Type B pancreatic cell (in vitro differentiated cells): ENCODE data around the gene HMCN1. TPM values are rescaled to one million over a fixed set of nuclear protein-coding genes. Genes with fewer than 3 reads are reported as not detected.

ENCODE experiments used
- DNase-seq: peaks from one replicate; pipeline ENCODE4 v3.0.0; 2021; ENCODE audit warnings: mixed read lengths; ENCODE audit not compliant: unreplicated experiment; ENCODE audit errors: extremely low spot score
- H3K27ac Mint-ChIP-seq: 2 replicates; pipeline ENCODE4 v1.8.0; 2021; ENCODE audit warnings: mild to moderate bottlenecking, mixed read lengths
- H3K27me3 Mint-ChIP-seq: 2 replicates; pipeline ENCODE4 v1.8.0; 2021; ENCODE audit warnings: mixed read lengths
- H3K36me3 Mint-ChIP-seq: 2 replicates; pipeline ENCODE4 v1.8.0; 2021; ENCODE audit warnings: mixed read lengths
- H3K4me1 Mint-ChIP-seq: one replicate; pipeline ENCODE4 v1.8.0; 2021; ENCODE audit warnings: mixed read lengths; ENCODE audit not compliant: unreplicated experiment
- H3K4me3 Mint-ChIP-seq: 2 replicates; pipeline ENCODE4 v1.8.0; 2021; ENCODE audit warnings: mild to moderate bottlenecking, mixed read lengths
- H3K9me3 Mint-ChIP-seq: 2 replicates; pipeline ENCODE4 v1.8.0; 2021; ENCODE audit warnings: mixed read lengths
- CTCF ChIP-seq: fragments of 200-600 bp; sonication (generic); conservative IDR thresholded peaks from 2 replicates; pipeline ENCODE4 v1.5.0; 2021; ENCODE audit warnings: antibody characterized with exemption, mild to moderate bottlenecking
- total RNA-seq: library from RNA; stranded (reverse); gene quantifications from 2 replicates; pipeline ENCODE4 v1.2.1, GENCODE V29; 2021; ENCODE audit warnings: low replicate concordance

The HMCN1 gene
- total RNA-seq, 1 donor from 2014 or later = 13.2 TPM

- Mint-ChIP-seq H3K27ac (no peak overlapping the region), H3K4me1 (no peaks in the 10 kb centered on the region), H3K36me3 (no peaks in the 10 kb centered on the region), H3K27me3 (no peaks in the 10 kb centered on the region), H3K4me3 (no peak overlapping the region), H3K9me3 (no peaks in the 10 kb centered on the region)
- no peak for TF ChIP-seq CTCF
- DNase-seq = no peak
Observed at GRCh38 chr1:186125511-186125910, 391.3 kb downstream of the HMCN1 start.

- no peak overlapping the region for H3K27ac Mint-ChIP-seq
- no peaks in the 10 kb centered on the region for H3K27me3 Mint-ChIP-seq
- no peaks in the 10 kb centered on the region for H3K36me3 Mint-ChIP-seq
- DNase-seq = no peak
- no peak for TF ChIP-seq CTCF
- H3K4me3 Mint-ChIP-seq = no peak overlapping the region
- no peaks in the 10 kb centered on the region for H3K9me3 Mint-ChIP-seq
- H3K4me1 Mint-ChIP-seq = no peaks in the 10 kb centered on the region
Observed at GRCh38 chr1:186129758-186130157, 395.6 kb downstream of the HMCN1 start.

GRCh38 chr1:186139115-186139514 is 404.9 kb downstream of the HMCN1 start:
- H3K4me1 Mint-ChIP-seq = no peaks in the 10 kb centered on the region
- H3K27me3 Mint-ChIP-seq = no peaks in the 10 kb centered on the region
- no peak overlapping the region for H3K4me3 Mint-ChIP-seq
- H3K36me3 Mint-ChIP-seq = no peaks in the 10 kb centered on the region
- no peaks in the 10 kb centered on the region for H3K9me3 Mint-ChIP-seq
- no peak for DNase-seq
- TF ChIP-seq CTCF = no peak
- no peak overlapping the region for H3K27ac Mint-ChIP-seq

- no peaks in the 10 kb centered on the region for H3K27me3 Mint-ChIP-seq
- H3K36me3 Mint-ChIP-seq = no peaks in the 10 kb centered on the region
- no peaks in the 10 kb centered on the region for H3K4me1 Mint-ChIP-seq
- no peak for DNase-seq
- H3K9me3 Mint-ChIP-seq = no peaks in the 10 kb centered on the region
- H3K27ac Mint-ChIP-seq = no peak overlapping the region
- H3K4me3 Mint-ChIP-seq = no peak overlapping the region
- TF ChIP-seq CTCF = no peak
Observed at GRCh38 chr1:186139701-186140100, 405.5 kb downstream of the HMCN1 start.

- Mint-ChIP-seq H3K4me3 (no peak overlapping the region), H3K27ac (no peak overlapping the region), H3K27me3 (no peaks in the 10 kb centered on the region), H3K9me3 (no peaks in the 10 kb centered on the region), H3K4me1 (no peaks in the 10 kb centered on the region), H3K36me3 (peaks cover 4% of the 10 kb centered on the region)
- DNase-seq = no peak
- TF ChIP-seq CTCF = no peak
Observed at GRCh38 chr1:186142159-186142558, 408.0 kb downstream of the HMCN1 start.

GRCh38 chr1:186142916-186143315 is 408.7 kb downstream of the HMCN1 start:
- Mint-ChIP-seq H3K4me1 (no peaks in the 10 kb centered on the region), H3K9me3 (no peaks in the 10 kb centered on the region), H3K36me3 (peaks cover 4% of the 10 kb centered on the region), H3K27ac (no peak overlapping the region), H3K27me3 (no peaks in the 10 kb centered on the region), H3K4me3 (no peak overlapping the region)
- no peak for DNase-seq
- TF ChIP-seq CTCF = no peak
